ENCODE data around the gene NCAPH2. TPM values are rescaled to one million over a fixed set of nuclear protein-coding genes. Genes with fewer than 3 reads are reported as not detected.

Gene NCAPH2
- total and polyA plus RNA-seq, 2 of the 13 experiments (the other 11 are each of a cell fraction or from before 2014, with no cell fraction given), result 28.1 to 64.4 TPM

GRCh38 chr22:50485221-50486131 lies 22.5 kb upstream of the NCAPH2 start (continued):
- TF ChIP-seq FOXA3 (CRISPR knock-in tag; IDR thresholded peaks at IDR 0.05), result 0 out of 2 replicates have a peak, but pooled peaks have one; percentile 46
- TF ChIP-seq, protein P1, sequence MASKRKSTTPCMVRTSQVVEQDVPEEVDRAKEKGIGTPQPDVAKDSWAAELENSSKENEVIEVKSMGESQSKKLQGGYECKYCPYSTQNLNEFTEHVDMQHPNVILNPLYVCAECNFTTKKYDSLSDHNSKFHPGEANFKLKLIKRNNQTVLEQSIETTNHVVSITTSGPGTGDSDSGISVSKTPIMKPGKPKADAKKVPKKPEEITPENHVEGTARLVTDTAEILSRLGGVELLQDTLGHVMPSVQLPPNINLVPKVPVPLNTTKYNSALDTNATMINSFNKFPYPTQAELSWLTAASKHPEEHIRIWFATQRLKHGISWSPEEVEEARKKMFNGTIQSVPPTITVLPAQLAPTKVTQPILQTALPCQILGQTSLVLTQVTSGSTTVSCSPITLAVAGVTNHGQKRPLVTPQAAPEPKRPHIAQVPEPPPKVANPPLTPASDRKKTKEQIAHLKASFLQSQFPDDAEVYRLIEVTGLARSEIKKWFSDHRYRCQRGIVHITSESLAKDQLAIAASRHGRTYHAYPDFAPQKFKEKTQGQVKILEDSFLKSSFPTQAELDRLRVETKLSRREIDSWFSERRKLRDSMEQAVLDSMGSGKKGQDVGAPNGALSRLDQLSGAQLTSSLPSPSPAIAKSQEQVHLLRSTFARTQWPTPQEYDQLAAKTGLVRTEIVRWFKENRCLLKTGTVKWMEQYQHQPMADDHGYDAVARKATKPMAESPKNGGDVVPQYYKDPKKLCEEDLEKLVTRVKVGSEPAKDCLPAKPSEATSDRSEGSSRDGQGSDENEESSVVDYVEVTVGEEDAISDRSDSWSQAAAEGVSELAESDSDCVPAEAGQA (IDR thresholded peaks at IDR 0.05; ENCODE audit: low read depth), result peak; percentile 19; the same call in 1 of the 2 replicates
- TF ChIP-seq, protein P1 (CRISPR knock-in tag; IDR thresholded peaks at IDR 0.05; ENCODE audit: borderline replicate concordance), result no peak
- no peak for TF ChIP-seq ZNF337 (CRISPR knock-in tag; IDR thresholded peaks at IDR 0.05; ENCODE audit: borderline replicate concordance, low read depth)
- 0 out of 2 replicates have a peak, but pooled peaks have one; percentile 13 for TF ChIP-seq ZNF264 (CRISPR knock-in tag; IDR thresholded peaks at IDR 0.05)
- TF ChIP-seq, protein P2, sequence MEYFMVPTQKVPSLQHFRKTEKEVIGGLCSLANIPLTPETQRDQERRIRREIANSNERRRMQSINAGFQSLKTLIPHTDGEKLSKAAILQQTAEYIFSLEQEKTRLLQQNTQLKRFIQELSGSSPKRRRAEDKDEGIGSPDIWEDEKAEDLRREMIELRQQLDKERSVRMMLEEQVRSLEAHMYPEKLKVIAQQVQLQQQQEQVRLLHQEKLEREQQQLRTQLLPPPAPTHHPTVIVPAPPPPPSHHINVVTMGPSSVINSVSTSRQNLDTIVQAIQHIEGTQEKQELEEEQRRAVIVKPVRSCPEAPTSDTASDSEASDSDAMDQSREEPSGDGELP (IDR thresholded peaks at IDR 0.05; ENCODE audit: borderline replicate concordance, low read depth), result no peak; the same call in 1 of the 2 replicates
- no peak for TF ChIP-seq ZNF446 (CRISPR knock-in tag; IDR thresholded peaks at IDR 0.05)
- peak in 1 of 2 experiments; percentile 82; a peak in 2 of 4 replicates for TF ChIP-seq KLF16 (CRISPR knock-in tag; IDR thresholded peaks at IDR 0.05)
- TF ChIP-seq EED (CRISPR knock-in tag; IDR thresholded peaks at IDR 0.05), result no peak
- 0 out of 2 replicates have a peak, but pooled peaks have one; percentile 24 for TF ChIP-seq ZMAT3 (CRISPR knock-in tag; conservative IDR thresholded peaks at IDR 0.05)
- no peak for TF ChIP-seq TAF15 (IDR thresholded peaks at IDR 0.05; ENCODE audit: low read depth, low read length, poor library complexity, severe bottlenecking)
- TF ChIP-seq ZNF709 (CRISPR knock-in tag; IDR thresholded peaks at IDR 0.05), result no peak
- TF ChIP-seq TOE1 (CRISPR knock-in tag; IDR thresholded peaks at IDR 0.05), result no peak
- TF ChIP-seq MXD1 (CRISPR knock-in tag; IDR thresholded peaks at IDR 0.05), result peak; percentile 54; the same call in 1 of the 2 replicates
- no peak for TF ChIP-seq GABPA (IDR thresholded peaks at IDR 0.05; ENCODE audit: low read depth, low read length)
- TF ChIP-seq GABPA (CRISPR knock-in tag; IDR thresholded peaks at IDR 0.05; ENCODE audit: low read depth), result 0 out of 2 replicates have a peak, but pooled peaks have one; percentile 8
- no peak for TF ChIP-seq TBL1XR1 (IDR thresholded peaks at IDR 0.05; ENCODE audit: borderline replicate concordance, low read length, partially characterized antibody)
- TF ChIP-seq NCOA5 (CRISPR knock-in tag; IDR thresholded peaks at IDR 0.05), result no peak
- no peak for TF ChIP-seq ZNF629 (CRISPR knock-in tag; conservative IDR thresholded peaks at IDR 0.05)
- 0 out of 4 replicates have a peak, but pooled peaks of 1 of the 2 experiments have one; percentile 27 for TF ChIP-seq EP300 (IDR thresholded peaks at IDR 0.05; ENCODE audit: low read depth in 2 of 2, low read length in 2 of 2)
- peak; percentile 78; the same call in 1 of the 2 replicates for TF ChIP-seq EP300 (CRISPR knock-in tag; IDR thresholded peaks at IDR 0.05; ENCODE audit: borderline replicate concordance)
- no peak for TF ChIP-seq ZNF570 (CRISPR knock-in tag; IDR thresholded peaks at IDR 0.05; ENCODE audit: borderline replicate concordance)
- TF ChIP-seq NFE2L1 (CRISPR knock-in tag; IDR thresholded peaks at IDR 0.05; ENCODE audit: borderline replicate concordance), result no peak

All from HepG2 (cell line).